RWPE2 (cell line): ENCODE measurements around the gene DCST1.
"Not testable (repeated sequence)": the region's sequence is repeated elsewhere in the genome, so short reads cannot be mapped to it uniquely, and the experiment has no call there.

Source experiments
- ATAC-seq: fragments of 200-7000 bp; cut with Tn5 transposase; 3 replicates; pipeline ENCODE4 v1.9.1; 2021; ENCODE audit warnings: low read depth
- DNase-seq: peaks from one replicate; pipeline ENCODE4 v3.0.0-alpha.2; 2020; ENCODE audit warnings: low spot score
- H3K27ac ChIP-seq: fragments of 450-650 bp; 2 replicates; pipeline ENCODE4 v1.5.1; 2017; ENCODE audit warnings: mild to moderate bottlenecking; ENCODE audit not compliant: poor library complexity, severe bottlenecking
- H3K27me3 ChIP-seq: fragments of 250-450 bp; sonication (Bioruptor Pico); 2 replicates; pipeline ENCODE4 v1.5.1; 2021; ENCODE audit warnings: mild to moderate bottlenecking, moderate library complexity; ENCODE audit not compliant: insufficient read depth, poor library complexity, severe bottlenecking
- H3K36me3 ChIP-seq: fragments of 250-450 bp; sonication (Bioruptor Pico); 2 replicates; pipeline ENCODE4 v1.5.1; 2020; ENCODE audit warnings: low read depth, mild to moderate bottlenecking, moderate library complexity
- H3K4me1 ChIP-seq: fragments of 250-450 bp; sonication (Bioruptor Pico); 2 replicates; pipeline ENCODE4 v1.5.1; 2021; ENCODE audit warnings: mild to moderate bottlenecking, moderate library complexity; ENCODE audit not compliant: insufficient read depth, poor library complexity, severe bottlenecking
- H3K4me3 ChIP-seq: fragments of 250-450 bp; sonication (Bioruptor Pico); 2 replicates; pipeline ENCODE4 v1.5.1; 2021; ENCODE audit warnings: mild to moderate bottlenecking, moderate library complexity; ENCODE audit not compliant: severe bottlenecking
- H3K9me3 ChIP-seq: fragments of 250-450 bp; sonication (Bioruptor Pico); 2 replicates; pipeline ENCODE4 v1.5.1; 2021; ENCODE audit warnings: mild to moderate bottlenecking, moderate library complexity; ENCODE audit not compliant: severe bottlenecking
- TF ChIP-seq, protein P1 (sequence below): fragments of 450-650 bp; IDR thresholded peaks from one replicate; pipeline ENCODE4 v1.5.1; 2017; ENCODE audit warnings: mild to moderate bottlenecking, moderate library complexity; ENCODE audit not compliant: poor library complexity, severe bottlenecking

Gene DCST1

DNA sequence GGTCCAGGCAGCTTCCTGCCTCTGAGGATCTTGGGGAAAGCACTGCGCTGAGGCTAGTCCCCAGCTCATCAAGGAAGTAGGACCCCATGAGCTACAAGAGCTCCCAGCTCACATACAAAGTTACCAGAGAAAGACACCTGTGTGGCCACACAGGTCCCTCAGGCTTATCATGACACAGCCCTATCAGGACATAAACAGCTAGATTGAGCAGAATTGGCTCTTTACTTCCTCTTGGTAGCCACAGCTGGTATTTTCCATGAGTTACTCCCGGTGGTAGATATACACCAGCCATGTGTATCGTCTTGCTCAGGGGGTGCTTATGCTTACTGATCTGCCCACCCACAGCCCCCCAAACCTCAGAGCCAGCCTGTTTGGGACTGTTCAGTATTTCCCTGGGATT, 39.0 kb upstream of the DCST1 start:
- no peak for DNase-seq
- H3K4me3 ChIP-seq = no peak overlapping the region
- no peaks in the 10 kb centered on the region for H3K4me1 ChIP-seq
- ATAC-seq = no peak
- H3K27ac ChIP-seq = no peak overlapping the region
- peaks cover 15% of the 10 kb centered on the region for H3K36me3 ChIP-seq
- TF ChIP-seq, protein P1, sequence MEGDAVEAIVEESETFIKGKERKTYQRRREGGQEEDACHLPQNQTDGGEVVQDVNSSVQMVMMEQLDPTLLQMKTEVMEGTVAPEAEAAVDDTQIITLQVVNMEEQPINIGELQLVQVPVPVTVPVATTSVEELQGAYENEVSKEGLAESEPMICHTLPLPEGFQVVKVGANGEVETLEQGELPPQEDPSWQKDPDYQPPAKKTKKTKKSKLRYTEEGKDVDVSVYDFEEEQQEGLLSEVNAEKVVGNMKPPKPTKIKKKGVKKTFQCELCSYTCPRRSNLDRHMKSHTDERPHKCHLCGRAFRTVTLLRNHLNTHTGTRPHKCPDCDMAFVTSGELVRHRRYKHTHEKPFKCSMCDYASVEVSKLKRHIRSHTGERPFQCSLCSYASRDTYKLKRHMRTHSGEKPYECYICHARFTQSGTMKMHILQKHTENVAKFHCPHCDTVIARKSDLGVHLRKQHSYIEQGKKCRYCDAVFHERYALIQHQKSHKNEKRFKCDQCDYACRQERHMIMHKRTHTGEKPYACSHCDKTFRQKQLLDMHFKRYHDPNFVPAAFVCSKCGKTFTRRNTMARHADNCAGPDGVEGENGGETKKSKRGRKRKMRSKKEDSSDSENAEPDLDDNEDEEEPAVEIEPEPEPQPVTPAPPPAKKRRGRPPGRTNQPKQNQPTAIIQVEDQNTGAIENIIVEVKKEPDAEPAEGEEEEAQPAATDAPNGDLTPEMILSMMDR = no peak
- no peaks in the 10 kb centered on the region for H3K9me3 ChIP-seq
- H3K27me3 ChIP-seq = no peaks in the 10 kb centered on the region

DNA sequence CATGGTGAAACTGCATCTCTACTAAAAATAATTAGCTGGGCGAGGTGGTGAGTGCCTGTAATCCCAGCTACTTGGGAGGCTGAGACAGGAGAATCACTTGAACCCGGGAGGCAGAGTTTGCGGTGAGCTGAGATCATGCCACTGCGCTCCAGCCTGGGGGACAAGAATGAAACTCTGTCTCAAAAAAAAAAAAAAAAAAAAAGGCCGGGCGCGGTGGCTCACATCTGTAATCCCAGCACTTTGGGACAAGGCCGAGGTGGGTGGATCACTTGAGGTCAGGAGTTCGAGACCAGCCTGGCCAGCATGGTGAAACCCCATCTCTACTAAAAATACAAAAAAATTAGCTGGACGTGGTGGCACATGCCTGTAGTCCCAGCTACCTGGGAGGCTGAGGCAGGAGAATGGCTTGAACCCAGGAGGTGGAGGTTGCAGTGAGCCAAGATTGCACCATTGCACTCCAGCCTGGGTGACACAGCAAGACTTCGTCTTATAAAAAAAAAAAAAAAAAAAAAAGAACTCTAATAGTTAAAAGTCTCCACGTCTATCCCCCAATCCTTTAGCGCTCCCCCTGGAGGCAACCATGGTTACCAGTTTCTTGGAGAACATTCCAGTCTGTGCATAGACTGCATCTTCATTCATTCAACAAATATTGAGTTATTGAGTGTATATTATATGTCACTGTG, 38.2 kb upstream of the DCST1 start:
- TF ChIP-seq, protein P1 = peak; percentile 79
- not testable (repeated sequence) for H3K4me3 ChIP-seq, H3K4me1 ChIP-seq, H3K36me3 ChIP-seq, H3K27me3 ChIP-seq, H3K9me3 ChIP-seq, H3K27ac ChIP-seq
- 0 out of 3 replicates have a peak, but pooled peaks have one; percentile 24 for ATAC-seq
- DNase-seq = peak; percentile 60

DNA sequence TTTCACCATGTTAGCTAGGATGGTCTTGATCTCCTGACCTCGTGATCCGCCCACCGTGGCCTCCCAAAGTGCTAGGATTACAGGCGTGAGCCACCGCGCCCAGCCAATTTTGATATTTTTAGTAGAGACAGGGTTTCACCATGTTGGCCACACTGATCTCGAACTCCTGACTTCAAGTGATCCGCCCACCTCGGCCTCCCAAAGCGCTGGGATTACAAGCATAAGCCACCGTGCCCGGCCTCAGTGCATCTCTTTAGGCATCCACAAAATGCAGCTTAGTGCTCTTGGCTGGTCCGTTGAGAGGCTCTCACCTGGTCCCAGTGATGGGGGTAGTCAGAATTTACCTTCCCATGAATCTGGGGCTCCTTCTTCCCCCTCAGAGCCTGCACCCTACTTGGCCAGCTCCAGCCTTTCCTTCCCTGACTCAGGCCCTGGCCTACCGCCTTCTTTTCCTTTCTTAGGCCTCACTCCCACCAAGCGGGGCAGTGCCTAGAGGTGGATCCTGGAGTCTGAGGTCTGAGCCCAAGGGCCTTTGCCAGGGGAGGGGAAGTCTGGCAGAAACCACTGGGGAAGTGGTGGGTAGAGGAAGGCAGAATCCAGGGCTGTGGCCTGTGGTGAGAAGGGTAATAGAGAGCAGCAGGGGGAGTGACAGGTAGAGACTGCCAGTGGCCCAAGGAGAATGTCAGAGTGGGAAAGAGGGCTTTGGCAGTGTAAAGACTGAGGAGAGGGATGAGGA, 36.5 kb upstream of the DCST1 start:
- Histone ChIP-seq H3K9me3 (no peaks in the 10 kb centered on the region), H3K27ac (no peak overlapping the region), H3K4me3 (no peak overlapping the region), H3K4me1 (peaks cover 6% of the 10 kb centered on the region), H3K27me3 (no peaks in the 10 kb centered on the region), H3K36me3 (no peaks in the 10 kb centered on the region)
- ATAC-seq = no peak
- DNase-seq = no peak
- TF ChIP-seq, protein P1 = no peak

DNA sequence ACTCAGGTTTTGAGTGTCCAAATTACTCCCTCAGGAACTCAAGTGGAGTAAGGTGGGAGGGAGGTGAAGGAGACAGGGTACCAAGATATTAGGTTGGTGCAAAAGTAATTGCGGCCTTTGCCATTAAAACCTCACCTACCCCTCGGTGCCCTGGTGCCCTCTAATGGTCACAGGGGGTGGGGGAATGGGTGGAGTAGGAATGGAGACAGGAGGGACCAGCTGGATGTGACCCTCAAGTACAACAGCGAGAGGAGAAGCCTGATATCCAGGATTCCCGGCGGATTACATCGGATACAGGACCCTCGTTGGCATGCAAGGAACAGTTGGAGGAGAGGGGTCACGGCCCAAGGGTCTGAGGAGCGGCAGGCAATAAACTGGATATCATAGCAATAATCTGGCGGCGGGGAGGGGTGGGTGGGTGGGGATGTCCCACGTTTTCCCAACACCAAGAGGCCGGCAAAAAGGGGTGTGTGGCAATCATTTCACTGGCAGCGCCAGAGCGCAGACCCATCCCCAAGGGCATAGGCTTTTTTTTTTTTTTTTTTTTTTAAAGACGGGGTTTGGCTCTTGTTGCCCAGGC, 35.3 kb upstream of the DCST1 start:
- Histone ChIP-seq H3K27ac (no peak overlapping the region), H3K36me3 (0 out of 2 replicates have a peak, but pooled peaks cover 1% of the 10 kb centered on the region), H3K27me3 (no peaks in the 10 kb centered on the region), H3K4me3 (no peak overlapping the region), H3K4me1 (peaks cover 6% of the 10 kb centered on the region), H3K9me3 (no peaks in the 10 kb centered on the region)
- ATAC-seq (no peak), DNase-seq (no peak)
- TF ChIP-seq, protein P1 = no peak
